ENCODE measurements around the gene LMNA. TPM values are rescaled to one million over a fixed set of nuclear protein-coding genes. Genes with fewer than 3 reads are reported as not detected.

Gene LMNA
- total RNA-seq, 1 donor from 2014 or later: 638 TPM

- no peak for DNase-seq (ENCODE audit: low read depth)
- Histone ChIP-seq H3K27me3 (ENCODE audit: control insufficient read depth, insufficient read depth, low read length) (no peaks in the 10 kb centered on the region), H3K4me3 (ENCODE audit: low read depth, low read length) (no peak overlapping the region), H3K36me3 (ENCODE audit: control insufficient read depth, insufficient read depth, low read length) (no peaks in the 10 kb centered on the region)
- TF ChIP-seq CTCF (IDR thresholded peaks at IDR 0.05; ENCODE audit: insufficient read depth, low read length, severe bottlenecking): no peak
- FAIRE-seq: no peak
These were observed 35.1 kb downstream of the LMNA start for GRCh38 chr1:156149374-156150332.

- no peak for FAIRE-seq
- Histone ChIP-seq H3K27me3 (ENCODE audit: control insufficient read depth, insufficient read depth, low read length) (no peaks in the 10 kb centered on the region), H3K4me3 (ENCODE audit: low read depth, low read length) (no peak overlapping the region), H3K36me3 (ENCODE audit: control insufficient read depth, insufficient read depth, low read length) (peaks cover 1% of the 10 kb centered on the region)
- TF ChIP-seq CTCF (IDR thresholded peaks at IDR 0.05; ENCODE audit: insufficient read depth, low read length, severe bottlenecking): no peak
- DNase-seq (ENCODE audit: low read depth): no peak
These were observed 36.0 kb downstream of the LMNA start for GRCh38 chr1:156150333-156151011.

DNA sequence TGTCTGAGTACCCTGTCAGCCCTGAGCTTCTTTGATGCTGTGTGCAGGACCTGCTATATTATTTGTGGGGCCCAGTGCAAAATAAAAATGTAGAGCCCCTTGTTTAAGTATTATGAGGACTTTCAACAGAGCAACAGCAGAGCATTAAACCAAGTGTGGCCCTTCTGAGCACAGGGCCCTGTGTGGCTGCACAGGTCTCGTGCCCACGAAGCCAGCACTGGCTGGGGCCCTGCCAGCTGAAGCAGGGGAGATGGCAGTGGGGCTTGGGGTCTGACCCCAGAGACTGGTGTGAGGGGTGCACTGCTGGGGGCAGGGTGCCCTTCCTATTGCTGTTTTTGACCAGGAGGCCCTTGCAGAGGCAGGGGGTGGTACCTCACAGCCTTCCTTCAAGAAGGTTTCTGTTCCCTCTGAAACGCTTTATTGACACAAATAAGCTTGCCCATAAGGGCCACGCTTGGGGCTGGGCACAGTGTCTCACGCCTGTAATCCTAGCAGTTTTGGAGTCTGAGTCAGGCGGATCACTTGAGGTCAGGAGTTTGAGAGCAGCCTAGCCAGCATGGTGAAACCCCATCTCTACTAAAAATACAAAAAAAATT lies 36.7 kb downstream of the LMNA start:
- no peak for TF ChIP-seq CTCF (IDR thresholded peaks at IDR 0.05; ENCODE audit: insufficient read depth, low read length, severe bottlenecking)
- FAIRE-seq: no peak
- peak; percentile 76 for DNase-seq (ENCODE audit: low read depth)
- Histone ChIP-seq H3K4me3 (ENCODE audit: low read depth, low read length) (no peak overlapping the region), H3K36me3 (ENCODE audit: control insufficient read depth, insufficient read depth, low read length) (peaks cover 1% of the 10 kb centered on the region), H3K27me3 (ENCODE audit: control insufficient read depth, insufficient read depth, low read length) (no peaks in the 10 kb centered on the region)

GRCh38 chr1:156152628-156153027 lies 38.1 kb downstream of the LMNA start:
- H3K36me3 ChIP-seq (ENCODE audit: control insufficient read depth, insufficient read depth, low read length): peaks cover 5% of the 10 kb centered on the region
- TF ChIP-seq CTCF (IDR thresholded peaks at IDR 0.05; ENCODE audit: insufficient read depth, low read length, severe bottlenecking): no peak
- H3K4me3 ChIP-seq (ENCODE audit: low read depth, low read length): no peak overlapping the region
- H3K27me3 ChIP-seq (ENCODE audit: control insufficient read depth, insufficient read depth, low read length): no peaks in the 10 kb centered on the region
- DNase-seq (ENCODE audit: low read depth): no peak
- FAIRE-seq: no peak

GRCh38 chr1:156153362-156153761 lies 38.9 kb downstream of the LMNA start, which contains the start of gene SEMA4A:
TSS of gene SEMA4A (plus strand) at chr1:156153585. CDS start at chr1:156154579, 994 bp downstream.
- no peak for FAIRE-seq
- H3K4me3 ChIP-seq (ENCODE audit: low read depth, low read length): peak within 1 kb of the TSS; percentile 38
- TF ChIP-seq CTCF (IDR thresholded peaks at IDR 0.05; ENCODE audit: insufficient read depth, low read length, severe bottlenecking): no peak

More at GRCh38 chr1:156153362-156153761, 38.9 kb downstream of the LMNA start, which contains the start of gene SEMA4A:
- Histone ChIP-seq H3K36me3 (ENCODE audit: control insufficient read depth, insufficient read depth, low read length) (peaks cover 7% of the 10 kb centered on the region), H3K27me3 (ENCODE audit: control insufficient read depth, insufficient read depth, low read length) (no peaks in the 10 kb centered on the region)
- DNase-seq (ENCODE audit: low read depth): peak; percentile 87

Measured in bronchial epithelial cell (primary cell).